Ovary (tissue), 3 donors: ENCODE data around the gene LRP1-AS.

ENCODE experiments used
- CTCF ChIP-seq, 3 donors: fragments of 450-650 bp in 2 of 3; fragments of 200-600 bp in 1 of 3; IDR thresholded peaks; one replicate each; pipeline versions ENCODE4 v1.5.1 to v1.8.0; 2016 to 2022; ENCODE audit warnings: antibody characterized with exemption in 3 of 3, mild to moderate bottlenecking in 1 of 3
- EP300 ChIP-seq: sonication (generic); formaldehyde crosslinking; IDR thresholded peaks from one replicate; pipeline ENCODE4 v1.6.1; 2017; ENCODE audit warnings: antibody characterized with exemption
- POLR2A ChIP-seq: fragments of 450-650 bp; IDR thresholded peaks from one replicate; pipeline ENCODE4 v1.6.1; 2017; ENCODE audit warnings: antibody characterized with exemption, mild to moderate bottlenecking, moderate library complexity
- donor health status: DM: no; HTN: no; CAD: no.

GRCh38 chr12:57110104-57111030 is 37.1 kb downstream of the LRP1-AS start:
- peak; percentile 47 for TF ChIP-seq POLR2A
- TF ChIP-seq CTCF (IDR thresholded peaks at IDR 0.05), result peak in 1 of 3 donors; percentile 13
- TF ChIP-seq EP300, result no peak
